Subcutaneous abdominal adipose tissue (tissue), 5 donors: ENCODE data around the gene FARP2.

Source experiments
- H3K27ac ChIP-seq: one replicate; pipeline ENCODE4 v1.7.0; 2013; ENCODE audit warnings: low read depth, mild to moderate bottlenecking, inconsistent platforms, low read length, moderate library complexity
- H3K27me3 ChIP-seq, 5 donors: one replicate each; pipeline ENCODE4 v1.7.0; 2013; ENCODE audit warnings: low read length in 5 of 5, inconsistent platforms in 1 of 5; ENCODE audit not compliant: control insufficient read depth in 5 of 5, insufficient read depth in 4 of 5
- H3K36me3 ChIP-seq, 5 donors: one replicate each; pipeline ENCODE4 v1.7.0; 2013; ENCODE audit warnings: low read length in 5 of 5; ENCODE audit not compliant: control insufficient read depth in 5 of 5, insufficient read depth in 5 of 5
- H3K4me1 ChIP-seq, 5 donors: one replicate each; pipeline ENCODE4 v1.7.0; 2013; ENCODE audit warnings: low read length in 5 of 5, mild to moderate bottlenecking in 3 of 5, moderate library complexity in 1 of 5; ENCODE audit not compliant: control insufficient read depth in 5 of 5, insufficient read depth in 5 of 5
- H3K4me3 ChIP-seq, 5 donors: one replicate each; pipeline ENCODE4 v1.7.0; 2013; ENCODE audit warnings: low read length in 5 of 5, low read depth in 1 of 5
- H3K9ac ChIP-seq, 5 donors: one replicate each; pipeline ENCODE4 v1.7.0; 2013; ENCODE audit warnings: low read length in 5 of 5, mild to moderate bottlenecking in 4 of 5, moderate library complexity in 3 of 5
- H3K9me3 ChIP-seq, 5 donors: one replicate each; pipeline ENCODE4 v1.7.0; 2013; ENCODE audit warnings: low read length in 5 of 5; ENCODE audit not compliant: control insufficient read depth in 5 of 5
- donor health status: healthy.
- donor health status: healthy.
- donor health status: healthy.
- donor health status: healthy.
- donor health status: healthy.

FARP2 gene

GRCh38 chr2:241532733-241533601, 176.9 kb downstream of the FARP2 start:
- H3K27ac ChIP-seq: no peak overlapping the region
- H3K4me3 ChIP-seq: no peak overlapping the region
- no peaks in the 10 kb centered on the region for H3K27me3 ChIP-seq
- no peak overlapping the region for H3K9ac ChIP-seq
- no peaks in the 10 kb centered on the region for H3K36me3 ChIP-seq
- H3K4me1 ChIP-seq: peaks cover 0 to 5% (median 0%) of the 10 kb centered on the region in 5 donors
- no peaks in the 10 kb centered on the region for H3K9me3 ChIP-seq

GRCh38 chr2:241534293-241534692, 178.2 kb downstream of the FARP2 start:
- Histone ChIP-seq H3K9ac (no peak overlapping the region), H3K36me3 (no peaks in the 10 kb centered on the region), H3K9me3 (no peaks in the 10 kb centered on the region), H3K4me1 (peaks cover 0 to 5% (median 0%) of the 10 kb centered on the region in 5 donors), H3K27me3 (no peaks in the 10 kb centered on the region), H3K4me3 (no peak overlapping the region), H3K27ac (no peak overlapping the region)

GRCh38 chr2:241534701-241535375, 178.8 kb downstream of the FARP2 start:
- Histone ChIP-seq H3K27ac (no peak overlapping the region), H3K4me1 (peaks cover 0 to 5% (median 0%) of the 10 kb centered on the region in 5 donors), H3K4me3 (no peak overlapping the region), H3K36me3 (no peaks in the 10 kb centered on the region), H3K27me3 (no peaks in the 10 kb centered on the region), H3K9me3 (no peaks in the 10 kb centered on the region), H3K9ac (no peak overlapping the region)

- peaks cover 0 to 12% (median 8%) of the 10 kb centered on the region in 5 donors for H3K4me1 ChIP-seq
- no peak overlapping the region for H3K4me3 ChIP-seq
- no peak overlapping the region for H3K27ac ChIP-seq
- H3K36me3 ChIP-seq: no peaks in the 10 kb centered on the region
- no peaks in the 10 kb centered on the region for H3K27me3 ChIP-seq
- H3K9me3 ChIP-seq: no peaks in the 10 kb centered on the region
- no peak overlapping the region for H3K9ac ChIP-seq
These were observed 180.0 kb downstream of the FARP2 start for GRCh38 chr2:241535871-241536655.

GRCh38 chr2:241538838-241539615, 182.9 kb downstream of the FARP2 start:
- no peaks in the 10 kb centered on the region for H3K36me3 ChIP-seq
- no peaks in the 10 kb centered on the region for H3K9me3 ChIP-seq
- H3K27ac ChIP-seq: no peak overlapping the region
- peaks cover 0 to 25% (median 18%) of the 10 kb centered on the region in 5 donors for H3K4me1 ChIP-seq
- no peak overlapping the region for H3K4me3 ChIP-seq
- no peak overlapping the region for H3K9ac ChIP-seq
- no peaks in the 10 kb centered on the region for H3K27me3 ChIP-seq

DNA sequence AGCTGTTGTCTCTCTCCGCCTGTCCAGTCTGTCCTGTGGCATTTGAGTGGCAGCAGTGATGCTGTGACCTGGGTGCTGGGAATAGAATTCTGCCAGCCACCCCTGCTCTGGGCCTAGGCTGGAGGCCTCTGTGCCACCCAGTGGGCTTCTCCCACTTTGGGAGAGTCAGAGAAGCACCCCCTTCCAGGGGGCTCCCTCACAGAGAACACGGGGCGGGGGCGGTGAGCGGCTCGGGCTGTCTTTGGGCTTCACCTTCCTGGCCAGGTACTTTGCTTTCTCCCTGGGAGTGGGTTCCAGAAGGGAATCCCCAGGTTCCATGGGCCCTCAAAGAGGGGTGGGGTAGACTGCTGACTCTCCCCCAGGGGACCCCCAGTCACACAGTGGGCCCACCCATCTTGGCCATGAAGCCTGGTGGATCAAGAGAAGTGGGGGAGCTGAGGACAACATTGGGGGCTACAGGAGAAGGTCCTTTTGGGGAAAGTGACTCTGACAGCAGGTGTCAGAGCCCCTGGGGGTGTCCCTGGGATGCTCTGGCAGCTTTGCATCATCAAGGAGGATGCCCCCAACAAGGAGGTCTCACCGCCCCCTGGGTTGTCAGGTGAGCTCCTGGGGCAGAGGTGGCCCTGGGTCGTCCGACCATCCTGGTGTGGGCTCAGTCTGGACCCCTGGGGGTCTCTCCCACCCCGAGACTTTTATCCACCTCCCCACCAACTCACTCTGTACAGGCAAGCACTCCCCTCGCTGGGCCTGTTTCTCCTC, 183.7 kb downstream of the FARP2 start:
- no peaks in the 10 kb centered on the region for H3K36me3 ChIP-seq
- H3K4me3 ChIP-seq: no peak overlapping the region
- H3K9me3 ChIP-seq: no peaks in the 10 kb centered on the region
- no peaks in the 10 kb centered on the region for H3K27me3 ChIP-seq
- peaks cover 0 to 25% (median 18%) of the 10 kb centered on the region in 5 donors for H3K4me1 ChIP-seq
- H3K9ac ChIP-seq: no peak overlapping the region
- no peak overlapping the region for H3K27ac ChIP-seq

DNA sequence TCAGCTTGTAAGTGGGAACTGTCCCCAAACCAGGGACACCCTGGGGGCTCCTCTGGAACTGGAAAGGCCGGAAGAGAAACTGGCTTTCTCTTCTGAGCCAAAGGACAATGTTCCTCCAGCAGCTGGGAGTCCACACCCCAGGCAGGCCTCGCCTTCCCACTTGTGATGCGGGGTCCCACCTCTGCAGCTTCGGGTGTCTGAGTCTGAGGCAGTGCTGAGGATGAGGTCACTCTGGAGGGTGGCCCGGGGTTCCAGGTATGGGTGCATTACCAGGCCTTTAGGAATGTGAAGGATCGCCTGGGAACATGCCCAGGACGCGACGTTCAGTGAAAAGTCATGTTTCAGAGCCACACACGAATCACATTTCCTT, 184.3 kb downstream of the FARP2 start:
- Histone ChIP-seq H3K4me3 (peak overlapping the region; percentile 54 to 72 (median 61)), H3K4me1 (peaks cover 0 to 27% (median 23%) of the 10 kb centered on the region in 5 donors), H3K9ac (peak overlapping the region in 2 of 5 donors; percentile 45 to 54), H3K27me3 (no peaks in the 10 kb centered on the region), H3K9me3 (no peaks in the 10 kb centered on the region), H3K27ac (no peak overlapping the region), H3K36me3 (no peaks in the 10 kb centered on the region)

DNA sequence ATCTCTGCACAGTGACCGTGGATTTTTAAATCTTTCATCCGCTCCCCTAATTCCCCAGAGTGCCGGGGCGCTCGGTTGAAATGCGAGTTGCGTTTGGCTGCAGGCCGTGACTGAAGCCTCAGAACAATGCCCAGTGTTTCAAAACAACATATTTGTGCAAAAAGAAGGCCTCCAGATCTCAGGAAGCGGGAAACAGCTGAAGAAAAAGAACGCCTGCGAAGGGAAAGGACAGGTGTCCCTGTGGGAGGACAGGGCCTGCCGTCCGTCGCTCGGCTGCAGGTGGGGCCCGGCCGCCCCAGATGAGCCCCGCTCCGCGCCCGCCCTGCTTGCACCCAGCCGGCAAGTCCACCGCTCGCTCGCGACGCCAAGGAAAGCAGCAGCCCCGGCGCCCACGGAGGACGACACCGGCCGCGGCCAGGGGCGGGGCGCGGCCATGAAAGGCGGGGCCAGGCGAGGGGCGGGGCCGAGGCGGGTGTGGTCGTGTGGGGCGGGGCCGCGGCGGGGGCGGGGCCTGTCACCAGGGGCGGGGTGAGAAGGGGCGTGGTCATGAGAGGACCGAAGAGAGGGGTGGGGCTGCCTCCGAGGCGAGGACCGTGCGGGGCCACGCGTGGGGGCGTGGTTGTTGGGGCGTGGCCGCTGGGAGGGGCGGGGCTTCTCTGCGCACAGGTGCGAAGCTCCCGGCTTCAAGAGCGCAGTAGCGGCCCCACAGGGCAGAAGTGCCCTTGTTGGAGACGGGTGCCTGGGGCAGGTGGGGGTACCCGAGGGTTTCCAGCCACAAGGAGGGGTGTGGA, 184.9 kb downstream of the FARP2 start:
- H3K4me1 ChIP-seq: peaks cover 0 to 30% (median 26%) of the 10 kb centered on the region in 5 donors
- H3K27me3 ChIP-seq: peaks cover 0 to 4% (median 0%) of the 10 kb centered on the region in 5 donors
- no peak overlapping the region for H3K27ac ChIP-seq
- peak overlapping the region in 2 of 5 donors; percentile 45 to 54 for H3K9ac ChIP-seq
- H3K4me3 ChIP-seq: peak overlapping the region; percentile 54 to 72 (median 61)
- H3K36me3 ChIP-seq: no peaks in the 10 kb centered on the region
- no peaks in the 10 kb centered on the region for H3K9me3 ChIP-seq
